Measurements from ENCODE around the gene BAAT. TPM values are rescaled to one million over a fixed set of nuclear protein-coding genes. Genes with fewer than 3 reads are reported as not detected.

BAAT gene
- total RNA-seq, 1 donor = not detected

GRCh38 chr9:101427358-101427757 lies 42.6 kb upstream of the BAAT start:
- no peak for DNase-seq (ENCODE audit: low read depth)
- no peak for TF ChIP-seq CTCF (IDR thresholded peaks at IDR 0.05; ENCODE audit: insufficient read depth, low read length)

GRCh38 chr9:101421653-101422065 lies 36.9 kb upstream of the BAAT start:
- TF ChIP-seq CTCF (IDR thresholded peaks at IDR 0.05; ENCODE audit: insufficient read depth, low read length) = no peak
- no peak for DNase-seq (ENCODE audit: low read depth)
- H3K4me3 ChIP-seq (ENCODE audit: low read depth, low read length) = no peak overlapping the region

More at GRCh38 chr9:101427358-101427757, 42.6 kb upstream of the BAAT start:
- H3K4me3 ChIP-seq (ENCODE audit: low read depth, low read length) = no peak overlapping the region

GRCh38 chr9:101419863-101420262 lies 35.1 kb upstream of the BAAT start:
- no peak for TF ChIP-seq CTCF (IDR thresholded peaks at IDR 0.05; ENCODE audit: insufficient read depth, low read length)

GRCh38 chr9:101418518-101419430 lies 34.0 kb upstream of the BAAT start:
- H3K4me3 ChIP-seq (ENCODE audit: low read depth, low read length) = no peak overlapping the region
- no peak for TF ChIP-seq CTCF (IDR thresholded peaks at IDR 0.05; ENCODE audit: insufficient read depth, low read length)
- peak; percentile 31 for DNase-seq (ENCODE audit: low read depth)

More at GRCh38 chr9:101419863-101420262, 35.1 kb upstream of the BAAT start:
- DNase-seq (ENCODE audit: low read depth) = no peak
- no peak overlapping the region for H3K4me3 ChIP-seq (ENCODE audit: low read depth, low read length)

GRCh38 chr9:101417977-101418376 lies 33.2 kb upstream of the BAAT start:
- TF ChIP-seq CTCF (IDR thresholded peaks at IDR 0.05; ENCODE audit: insufficient read depth, low read length) = no peak
- no peak for DNase-seq (ENCODE audit: low read depth)
- H3K4me3 ChIP-seq (ENCODE audit: low read depth, low read length) = no peak overlapping the region

- no peak for DNase-seq (ENCODE audit: low read depth)
- no peak for TF ChIP-seq CTCF (IDR thresholded peaks at IDR 0.05; ENCODE audit: insufficient read depth, low read length)
- no peak overlapping the region for H3K4me3 ChIP-seq (ENCODE audit: low read depth, low read length)
Measured at GRCh38 chr9:101417389-101417788, 32.6 kb upstream of the BAAT start.
